MM.1S (cell line): Measurements from ENCODE around the gene TGFBR3.

Experiments used
- DNase-seq: peaks from one replicate; pipeline ENCODE4 v3.0.0-alpha.2; 2015
- H2AFZ ChIP-seq: fragments of 300-600 bp; sonication (generic); 2 replicates; pipeline ENCODE4 v1.6.0; 2016; ENCODE audit warnings: antibody characterized with exemption, low read length
- H3F3A ChIP-seq: fragments of 300-600 bp; sonication (generic); 2 replicates; pipeline ENCODE4 v1.6.1; 2016; ENCODE audit warnings: mild to moderate bottlenecking, antibody characterized with exemption, low read length, moderate library complexity, mixed read lengths; ENCODE audit not compliant: insufficient read depth
- H3K27ac ChIP-seq: fragments of 300-600 bp; sonication (generic); 2 replicates; pipeline ENCODE4 v1.5.1; 2016; ENCODE audit warnings: mild to moderate bottlenecking, low read length
- H3K27me3 ChIP-seq: fragments of 300-600 bp; sonication (generic); replicated peaks from 2 replicates; pipeline ENCODE4 v1.6.0; 2016; ENCODE audit warnings: low read length; ENCODE audit not compliant: insufficient read depth
- H3K36me3 ChIP-seq: fragments of 300-600 bp; sonication (generic); replicated peaks from 2 replicates; pipeline ENCODE4 v1.6.1; 2016; ENCODE audit warnings: mild to moderate bottlenecking, low read length, mixed read lengths; ENCODE audit not compliant: insufficient read depth
- H3K4me1 ChIP-seq: fragments of 300-600 bp; sonication (generic); 2 replicates; pipeline ENCODE4 v1.6.1; 2016; ENCODE audit warnings: low read length, mixed read lengths
- H3K4me2 ChIP-seq: fragments of 300-600 bp; sonication (generic); 2 replicates; pipeline ENCODE4 v1.6.0; 2016; ENCODE audit warnings: low read depth, low read length
- H3K4me3 ChIP-seq: fragments of 300-600 bp; sonication (generic); 2 replicates; pipeline ENCODE4 v1.5.1; 2016; ENCODE audit warnings: low read length, mixed read lengths
- H3K79me2 ChIP-seq: fragments of 300-600 bp; sonication (generic); 2 replicates; pipeline ENCODE4 v1.6.1; 2016; ENCODE audit warnings: mixed run types, low read length, mixed read lengths
- H3K9ac ChIP-seq: fragments of 300-600 bp; sonication (generic); 2 replicates; pipeline ENCODE4 v1.6.1; 2016; ENCODE audit warnings: low read length, mixed read lengths
- H3K9me2 ChIP-seq: fragments of 300-600 bp; sonication (generic); replicated peaks from 2 replicates; pipeline ENCODE4 v1.6.1; 2016; ENCODE audit warnings: mild to moderate bottlenecking, low read length, mixed read lengths; ENCODE audit not compliant: insufficient read depth
- H3K9me3 ChIP-seq: fragments of 300-600 bp; sonication (generic); replicated peaks from 2 replicates; pipeline ENCODE4 v1.6.1; 2016; ENCODE audit warnings: mild to moderate bottlenecking, low read length, mixed read lengths; ENCODE audit not compliant: insufficient read depth
- H4K20me1 ChIP-seq: fragments of 300-600 bp; sonication (generic); 2 replicates; pipeline ENCODE4 v1.6.1; 2016; ENCODE audit warnings: mild to moderate bottlenecking, low read length, moderate library complexity, mixed read lengths; ENCODE audit not compliant: insufficient read depth
- EZH2 ChIP-seq: fragments of 300-600 bp; sonication (generic); optimal IDR thresholded peaks from 2 replicates; pipeline ENCODE3; 2017; ENCODE audit warnings: low read depth, mild to moderate bottlenecking, antibody characterized with exemption, low read length, mixed read lengths
- EZH2phosphoT487 ChIP-seq: fragments of 300-600 bp; sonication (generic); IDR thresholded peaks from 2 replicates; pipeline ENCODE4 v1.6.1; 2018; ENCODE audit warnings: antibody characterized with exemption, low read length
- TF ChIP-seq, protein P1 (sequence below): fragments of 300-600 bp; sonication (generic); IDR thresholded peaks from 2 replicates; pipeline ENCODE4 v1.5.1; 2016; ENCODE audit warnings: antibody characterized with exemption, low read length, mixed read lengths

Gene TGFBR3

DNA sequence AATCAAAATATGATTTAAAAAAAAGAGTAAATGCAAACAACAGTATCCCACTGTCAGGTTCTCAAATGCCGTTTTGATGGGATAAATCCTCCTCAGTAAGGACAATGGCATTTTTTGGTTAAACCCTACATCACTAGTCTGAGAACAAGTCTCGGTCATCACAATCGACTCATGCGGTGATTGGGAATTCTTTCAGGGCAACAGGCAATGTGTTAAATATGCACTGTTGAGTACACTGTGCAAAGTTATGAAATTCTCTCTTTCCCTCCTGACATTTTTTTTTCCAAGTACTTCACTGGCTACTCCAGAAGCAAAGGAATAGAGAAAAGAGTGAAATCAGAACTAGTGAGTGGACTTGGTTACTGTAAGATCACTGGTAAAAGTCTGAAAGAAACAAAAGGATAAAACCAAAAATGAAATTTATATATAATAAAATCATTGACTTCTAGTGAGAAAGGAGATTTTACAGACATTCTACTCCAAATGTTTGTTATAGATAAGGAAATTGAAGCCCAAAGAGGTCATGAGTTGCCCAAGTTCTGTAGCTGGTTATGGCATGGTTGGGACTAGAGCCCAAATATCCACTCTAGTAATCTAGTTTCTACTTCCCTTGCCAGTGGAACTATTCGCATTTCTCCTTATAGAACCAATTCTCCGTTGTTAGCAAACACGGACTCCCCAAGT, 111.3 kb downstream of the TGFBR3 start:
- TF ChIP-seq, protein P1, sequence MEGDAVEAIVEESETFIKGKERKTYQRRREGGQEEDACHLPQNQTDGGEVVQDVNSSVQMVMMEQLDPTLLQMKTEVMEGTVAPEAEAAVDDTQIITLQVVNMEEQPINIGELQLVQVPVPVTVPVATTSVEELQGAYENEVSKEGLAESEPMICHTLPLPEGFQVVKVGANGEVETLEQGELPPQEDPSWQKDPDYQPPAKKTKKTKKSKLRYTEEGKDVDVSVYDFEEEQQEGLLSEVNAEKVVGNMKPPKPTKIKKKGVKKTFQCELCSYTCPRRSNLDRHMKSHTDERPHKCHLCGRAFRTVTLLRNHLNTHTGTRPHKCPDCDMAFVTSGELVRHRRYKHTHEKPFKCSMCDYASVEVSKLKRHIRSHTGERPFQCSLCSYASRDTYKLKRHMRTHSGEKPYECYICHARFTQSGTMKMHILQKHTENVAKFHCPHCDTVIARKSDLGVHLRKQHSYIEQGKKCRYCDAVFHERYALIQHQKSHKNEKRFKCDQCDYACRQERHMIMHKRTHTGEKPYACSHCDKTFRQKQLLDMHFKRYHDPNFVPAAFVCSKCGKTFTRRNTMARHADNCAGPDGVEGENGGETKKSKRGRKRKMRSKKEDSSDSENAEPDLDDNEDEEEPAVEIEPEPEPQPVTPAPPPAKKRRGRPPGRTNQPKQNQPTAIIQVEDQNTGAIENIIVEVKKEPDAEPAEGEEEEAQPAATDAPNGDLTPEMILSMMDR, result no peak
- TF ChIP-seq EZH2phosphoT487 (no peak), EZH2 (no peak)
- no peak for DNase-seq
- no peak overlapping the region for H3K4me2 ChIP-seq
- H4K20me1 ChIP-seq, result no peaks in the 10 kb centered on the region
- no peak overlapping the region for H3K9ac ChIP-seq
- no peaks in the 10 kb centered on the region for H3K27me3 ChIP-seq
- no peaks in the 10 kb centered on the region for H3K9me2 ChIP-seq
- no peaks in the 10 kb centered on the region for H3F3A ChIP-seq
- no peaks in the 10 kb centered on the region for H3K79me2 ChIP-seq
- no peaks in the 10 kb centered on the region for H3K36me3 ChIP-seq
- no peak overlapping the region for H2AFZ ChIP-seq
- no peaks in the 10 kb centered on the region for H3K9me3 ChIP-seq
- no peak overlapping the region for H3K4me3 ChIP-seq
- no peaks in the 10 kb centered on the region for H3K4me1 ChIP-seq
- no peak overlapping the region for H3K27ac ChIP-seq

DNA sequence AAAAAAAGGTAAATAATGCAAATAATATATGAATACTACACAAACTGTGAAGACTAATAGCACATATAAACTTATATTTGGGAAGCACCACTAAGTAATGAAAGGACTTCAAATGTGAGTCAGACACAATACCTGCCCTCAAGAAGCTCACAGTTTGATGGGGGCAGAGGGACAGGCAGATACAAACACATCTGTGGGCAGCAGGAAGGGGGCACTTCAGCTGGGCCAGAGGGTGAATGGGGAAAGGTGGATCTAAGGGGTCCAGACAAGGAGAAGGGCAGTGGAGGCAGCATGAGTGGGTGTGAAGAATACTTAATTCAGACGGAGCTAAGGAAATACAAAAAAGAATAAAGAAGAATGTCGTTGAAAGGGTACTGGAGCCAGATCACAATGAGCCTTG, 114.2 kb downstream of the TGFBR3 start:
- TF ChIP-seq EZH2 (no peak), EZH2phosphoT487 (no peak)
- TF ChIP-seq, protein P1, result no peak
- no peaks in the 10 kb centered on the region for H3K9me2 ChIP-seq
- no peaks in the 10 kb centered on the region for H4K20me1 ChIP-seq

DNA sequence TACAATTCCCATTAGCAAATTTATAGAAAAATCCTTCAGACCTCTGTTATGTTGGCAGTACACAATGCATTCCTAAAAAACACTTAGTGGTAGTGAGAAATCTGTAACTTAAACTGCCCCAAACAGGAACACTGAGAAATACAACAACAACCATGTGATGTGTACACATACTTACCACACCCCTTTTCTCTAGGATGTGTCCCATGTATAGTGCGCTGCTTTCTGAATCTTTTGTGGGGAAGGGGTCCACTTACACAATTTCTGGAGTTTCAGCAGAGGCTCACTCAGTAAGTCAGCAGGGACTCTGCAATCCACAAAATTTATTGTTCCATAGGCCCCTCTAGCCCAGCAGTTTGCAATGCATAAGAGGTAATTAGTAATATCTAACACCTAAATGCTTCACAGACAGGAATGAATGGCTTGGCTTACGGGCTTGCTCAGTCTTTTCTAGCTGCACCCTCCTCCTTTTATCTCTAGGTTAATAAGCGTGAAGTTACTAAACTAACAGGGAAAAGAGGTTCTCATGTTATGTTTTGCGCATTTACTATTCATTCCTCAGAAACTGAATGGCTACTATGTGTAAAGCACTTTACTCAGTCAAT, 115.2 kb downstream of the TGFBR3 start:
- Histone ChIP-seq H3K36me3 (no peaks in the 10 kb centered on the region), H2AFZ (no peak overlapping the region), H3K4me2 (no peak overlapping the region), H3K4me3 (no peak overlapping the region), H3K9ac (no peak overlapping the region), H3K27me3 (no peaks in the 10 kb centered on the region), H3F3A (no peaks in the 10 kb centered on the region), H3K27ac (no peak overlapping the region), H3K79me2 (no peaks in the 10 kb centered on the region), H4K20me1 (no peaks in the 10 kb centered on the region), H3K4me1 (no peaks in the 10 kb centered on the region), H3K9me2 (no peaks in the 10 kb centered on the region), H3K9me3 (no peaks in the 10 kb centered on the region)
- no peak for TF ChIP-seq EZH2
- DNase-seq, result no peak

More for the DNA sequence above, 114.2 kb downstream of the TGFBR3 start:
- DNase-seq, result no peak
- no peaks in the 10 kb centered on the region for H3K27me3 ChIP-seq
- no peak overlapping the region for H2AFZ ChIP-seq
- no peaks in the 10 kb centered on the region for H3K79me2 ChIP-seq
- H3K4me1 ChIP-seq, result no peaks in the 10 kb centered on the region
- H3K9ac ChIP-seq, result no peak overlapping the region
- H3F3A ChIP-seq, result no peaks in the 10 kb centered on the region
- no peak overlapping the region for H3K27ac ChIP-seq
- no peaks in the 10 kb centered on the region for H3K36me3 ChIP-seq
- H3K4me3 ChIP-seq, result no peak overlapping the region
- H3K9me3 ChIP-seq, result no peaks in the 10 kb centered on the region
- no peak overlapping the region for H3K4me2 ChIP-seq

DNA sequence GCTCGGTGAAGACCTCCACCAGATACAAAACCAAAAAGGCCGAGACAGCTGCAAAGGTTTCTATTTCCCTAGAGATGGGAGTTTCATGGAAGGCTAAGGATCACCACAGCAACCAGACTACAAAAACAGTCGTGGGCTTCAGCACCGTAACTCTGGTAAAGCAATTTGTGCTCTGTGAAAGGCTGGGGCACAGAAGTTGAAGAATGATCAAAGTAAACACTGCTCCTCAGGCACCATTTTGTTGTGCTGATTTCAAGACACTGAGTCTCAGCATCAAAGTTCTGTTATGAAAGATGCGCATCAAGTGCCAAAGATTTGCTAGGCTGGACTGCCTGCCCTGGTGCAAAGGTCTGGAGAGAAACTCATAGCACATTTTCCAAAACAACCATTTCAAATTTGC, 116.2 kb downstream of the TGFBR3 start:
- no peak overlapping the region for H2AFZ ChIP-seq
- no peaks in the 10 kb centered on the region for H3K36me3 ChIP-seq
- no peaks in the 10 kb centered on the region for H3F3A ChIP-seq
- no peak overlapping the region for H3K27ac ChIP-seq
- H3K9me3 ChIP-seq, result no peaks in the 10 kb centered on the region
- H3K9ac ChIP-seq, result no peak overlapping the region
- no peaks in the 10 kb centered on the region for H3K27me3 ChIP-seq
- no peaks in the 10 kb centered on the region for H3K9me2 ChIP-seq
- no peaks in the 10 kb centered on the region for H4K20me1 ChIP-seq
- H3K4me3 ChIP-seq, result no peak overlapping the region
- H3K4me1 ChIP-seq, result no peaks in the 10 kb centered on the region
- H3K79me2 ChIP-seq, result no peaks in the 10 kb centered on the region
- no peak for DNase-seq
- no peak overlapping the region for H3K4me2 ChIP-seq
- TF ChIP-seq EZH2phosphoT487 (no peak), EZH2 (no peak)
- TF ChIP-seq, protein P1, result no peak
